SU-DHL-6 (cell line): ENCODE results near the gene MIA3.
"Not testable (repeated sequence)": the region's sequence is repeated elsewhere in the genome, so short reads cannot be mapped to it uniquely, and the experiment has no call there.

ENCODE experiments used
- H2AFZ ChIP-seq: fragments of 200-600 bp; sonication (generic); 2 replicates; pipeline ENCODE4 v1.6.1; 2014; ENCODE audit warnings: low read depth, mild to moderate bottlenecking, moderate library complexity, mixed read lengths, antibody characterized with exemption, low read length; ENCODE audit not compliant: severe bottlenecking
- H3F3A ChIP-seq: fragments of 200-600 bp; shearing (Covaris generic); 2 replicates; pipeline ENCODE4 v1.6.0; 2016; ENCODE audit warnings: antibody characterized with exemption, mild to moderate bottlenecking; ENCODE audit not compliant: insufficient read depth
- H3K27ac ChIP-seq: fragments of 200-600 bp; sonication (generic); 2 replicates; pipeline ENCODE4 v1.5.1; 2016; ENCODE audit warnings: low read depth, mild to moderate bottlenecking, low read length, moderate library complexity, mixed read lengths
- H3K27me3 ChIP-seq: fragments of 200-600 bp; sonication (generic), shearing (Covaris generic); 2 replicates; pipeline ENCODE4 v1.6.0; 2014; ENCODE audit warnings: mild to moderate bottlenecking, low read length
- H3K36me3 ChIP-seq: fragments of 200-600 bp; sonication (generic); 2 replicates; pipeline ENCODE4 v1.6.1; 2014; ENCODE audit warnings: mild to moderate bottlenecking, low read length, mixed read lengths
- H3K4me2 ChIP-seq: fragments of 300-600, 200-600 bp; shearing (Covaris generic), sonication (generic); 2 replicates; pipeline ENCODE4 v1.6.0; 2014; ENCODE audit warnings: low read length, low read depth, mild to moderate bottlenecking; ENCODE audit not compliant: poor library complexity, severe bottlenecking
- H3K4me3 ChIP-seq: fragments of 200-600 bp; sonication (generic); 2 replicates; pipeline ENCODE4 v1.5.1; 2014; ENCODE audit warnings: antibody characterized with exemption, low read length, mild to moderate bottlenecking, mixed read lengths; ENCODE audit not compliant: insufficient read depth, poor library complexity, severe bottlenecking
- H3K79me2 ChIP-seq: fragments of 200-600 bp; sonication (generic); 2 replicates; pipeline ENCODE4 v1.6.1; 2014; ENCODE audit warnings: mild to moderate bottlenecking, low read length, moderate library complexity; ENCODE audit not compliant: insufficient read depth
- H3K9ac ChIP-seq: fragments of 200-600 bp; sonication (generic); 2 replicates; pipeline ENCODE4 v1.7.0; 2014; ENCODE audit warnings: mild to moderate bottlenecking, low read length
- H3K9me2 ChIP-seq: fragments of 200-600 bp; sonication (generic); replicated peaks from 2 replicates; pipeline ENCODE4 v1.6.1; 2014; ENCODE audit warnings: low read length; ENCODE audit not compliant: insufficient read depth
- H3K9me3 ChIP-seq: fragments of 200-600 bp; sonication (generic); 2 replicates; pipeline ENCODE4 v1.6.1; 2014; ENCODE audit warnings: low read length, mixed read lengths; ENCODE audit not compliant: insufficient read depth
- H4K20me1 ChIP-seq: fragments of 200-600 bp; sonication (generic); 2 replicates; pipeline ENCODE4 v1.6.1; 2014; ENCODE audit warnings: low read depth, mild to moderate bottlenecking, antibody characterized with exemption, low read length, moderate library complexity, mixed read lengths
- CTCF ChIP-seq: fragments of 200-600 bp; sonication (generic); IDR thresholded peaks from one replicate; pipeline ENCODE4 v1.5.1; 2017; ENCODE audit warnings: antibody characterized with exemption, mild to moderate bottlenecking, low read length, moderate library complexity; ENCODE audit not compliant: insufficient read depth, poor library complexity, severe bottlenecking
- EZH2phosphoT487 ChIP-seq: fragments of 200-600 bp; sonication (generic), shearing (Covaris generic); conservative IDR thresholded peaks from 2 replicates; pipeline ENCODE4 v1.6.1; 2018; ENCODE audit warnings: mild to moderate bottlenecking, antibody characterized with exemption, low read length, moderate library complexity, mixed read lengths

Gene MIA3

GRCh38 chr1:222663431-222663934 is 45.6 kb downstream of the MIA3 start:
- H3K4me2 ChIP-seq = no peak overlapping the region
- H3F3A ChIP-seq = 0 out of 2 replicates have a peak, but pooled peaks cover 5% of the 10 kb centered on the region
- H3K9me3 ChIP-seq = no peaks in the 10 kb centered on the region
- no peaks in the 10 kb centered on the region for H3K79me2 ChIP-seq
- H3K36me3 ChIP-seq = peaks cover 61% of the 10 kb centered on the region; the same call in 1 of the 2 replicates
- H3K9ac ChIP-seq = no peak overlapping the region
- H3K9me2 ChIP-seq = no peaks in the 10 kb centered on the region
- no peak overlapping the region for H3K27ac ChIP-seq
- H3K27me3 ChIP-seq = no peaks in the 10 kb centered on the region
- H3K4me3 ChIP-seq = no peak overlapping the region
- H2AFZ ChIP-seq = no peak overlapping the region
- TF ChIP-seq EZH2phosphoT487 = no peak
- no peak for TF ChIP-seq CTCF
- no peaks in the 10 kb centered on the region for H4K20me1 ChIP-seq

- no peak overlapping the region for H3K4me3 ChIP-seq
- no peak for TF ChIP-seq CTCF
- TF ChIP-seq EZH2phosphoT487 = no peak
- no peaks in the 10 kb centered on the region for H3K9me2 ChIP-seq
- no peaks in the 10 kb centered on the region for H3K27me3 ChIP-seq
- peaks cover 37% of the 10 kb centered on the region; the same call in 1 of the 2 replicates for H3K36me3 ChIP-seq
- no peaks in the 10 kb centered on the region for H3K79me2 ChIP-seq
- 0 out of 2 replicates have a peak, but pooled peaks cover 5% of the 10 kb centered on the region for H3F3A ChIP-seq
- no peak overlapping the region for H3K9ac ChIP-seq
- H3K27ac ChIP-seq = no peak overlapping the region
- no peaks in the 10 kb centered on the region for H4K20me1 ChIP-seq
- no peak overlapping the region for H2AFZ ChIP-seq
- no peak overlapping the region for H3K4me2 ChIP-seq
- no peaks in the 10 kb centered on the region for H3K9me3 ChIP-seq
Observed at GRCh38 chr1:222665964-222666363, 48.1 kb downstream of the MIA3 start.

GRCh38 chr1:222668184-222668583 is 50.3 kb downstream of the MIA3 start:
- not testable (repeated sequence) for H3K79me2 ChIP-seq, H2AFZ ChIP-seq, H3K9me3 ChIP-seq, H3K9ac ChIP-seq, H3K9me2 ChIP-seq, H3K4me3 ChIP-seq, H3K4me2 ChIP-seq, H3K27me3 ChIP-seq, H3F3A ChIP-seq, H3K27ac ChIP-seq, H4K20me1 ChIP-seq
- peaks cover 23% of the 10 kb centered on the region; the same call in 1 of the 2 replicates for H3K36me3 ChIP-seq

GRCh38 chr1:222669107-222669506 is 51.2 kb downstream of the MIA3 start:
- H3K27me3 ChIP-seq, H3K4me3 ChIP-seq, H2AFZ ChIP-seq, H4K20me1 ChIP-seq, H3K4me2 ChIP-seq, H3F3A ChIP-seq, H3K9ac ChIP-seq, H3K79me2 ChIP-seq, H3K27ac ChIP-seq, H3K9me3 ChIP-seq, H3K9me2 ChIP-seq: not testable (repeated sequence)
- H3K36me3 ChIP-seq = peaks cover 23% of the 10 kb centered on the region; the same call in 1 of the 2 replicates
